ENCODE results near the gene XCL2.

- TF ChIP-seq, protein P1, sequence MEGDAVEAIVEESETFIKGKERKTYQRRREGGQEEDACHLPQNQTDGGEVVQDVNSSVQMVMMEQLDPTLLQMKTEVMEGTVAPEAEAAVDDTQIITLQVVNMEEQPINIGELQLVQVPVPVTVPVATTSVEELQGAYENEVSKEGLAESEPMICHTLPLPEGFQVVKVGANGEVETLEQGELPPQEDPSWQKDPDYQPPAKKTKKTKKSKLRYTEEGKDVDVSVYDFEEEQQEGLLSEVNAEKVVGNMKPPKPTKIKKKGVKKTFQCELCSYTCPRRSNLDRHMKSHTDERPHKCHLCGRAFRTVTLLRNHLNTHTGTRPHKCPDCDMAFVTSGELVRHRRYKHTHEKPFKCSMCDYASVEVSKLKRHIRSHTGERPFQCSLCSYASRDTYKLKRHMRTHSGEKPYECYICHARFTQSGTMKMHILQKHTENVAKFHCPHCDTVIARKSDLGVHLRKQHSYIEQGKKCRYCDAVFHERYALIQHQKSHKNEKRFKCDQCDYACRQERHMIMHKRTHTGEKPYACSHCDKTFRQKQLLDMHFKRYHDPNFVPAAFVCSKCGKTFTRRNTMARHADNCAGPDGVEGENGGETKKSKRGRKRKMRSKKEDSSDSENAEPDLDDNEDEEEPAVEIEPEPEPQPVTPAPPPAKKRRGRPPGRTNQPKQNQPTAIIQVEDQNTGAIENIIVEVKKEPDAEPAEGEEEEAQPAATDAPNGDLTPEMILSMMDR (IDR thresholded peaks at IDR 0.05 in 8 of 11, conservative IDR thresholded peaks at IDR 0.05 in 3 of 11) = no peak
- no peak for TF ChIP-seq POLR2AphosphoS5 (IDR thresholded peaks at IDR 0.05)
- no peak for TF ChIP-seq POLR2A (IDR thresholded peaks at IDR 0.05)
Measured at GRCh38 chr1:168555508-168556046, 11.8 kb upstream of the XCL2 start.
